ENCODE results near the gene NF1. TPM values are rescaled to one million over a fixed set of nuclear protein-coding genes. Genes with fewer than 3 reads are reported as not detected.
A peak's percentile ranks its signal among the peaks of the same experiment; 100 is the strongest.
"Not testable (repeated sequence)": the region's sequence is repeated elsewhere in the genome, so short reads cannot be mapped to it uniquely, and the experiment has no call there.

NF1 gene
- total RNA-seq (2014; rRNA removed; shearing (Covaris generic)), result 30.3 and 33.6 TPM in 2 replicates
- 15.2 and 29.9 TPM in 2 replicates for polyA plus RNA-seq (2014; cell fraction: nucleus; rRNA removed)

- peak; percentile 96 for DNase-seq (ENCODE audit: extremely low read depth, low read depth)
These were observed at the start of gene NF1 for GRCh38 chr17:31094600-31095235. Gene NF1, plus strand, starts transcription at chr17:31094977. Its CDS starts 333 bp downstream, at chr17:31095310.

- not testable (repeated sequence) for DNase-seq (ENCODE audit: extremely low read depth, low read depth)
These were observed 47.8 kb upstream of the NF1 start for GRCh38 chr17:31046856-31047425.

- no peak for DNase-seq (ENCODE audit: extremely low read depth, low read depth)
These were observed 46.6 kb upstream of the NF1 start for GRCh38 chr17:31048142-31048541.

- no peak for DNase-seq (ENCODE audit: extremely low read depth, low read depth)
These were observed 46.0 kb upstream of the NF1 start for GRCh38 chr17:31048780-31049179.

GRCh38 chr17:31050948-31051347 is 43.8 kb upstream of the NF1 start:
- DNase-seq (ENCODE audit: extremely low read depth, low read depth), result no peak

- DNase-seq (ENCODE audit: extremely low read depth, low read depth), result no peak
These were observed 43.3 kb upstream of the NF1 start for GRCh38 chr17:31051506-31051905.

GRCh38 chr17:31052187-31052889 is 42.4 kb upstream of the NF1 start:
- peak; percentile 17 for DNase-seq (ENCODE audit: extremely low read depth, low read depth)

GRCh38 chr17:31053071-31053470 is 41.7 kb upstream of the NF1 start:
- no peak for DNase-seq (ENCODE audit: extremely low read depth, low read depth)

GRCh38 chr17:31054761-31055160 is 40.0 kb upstream of the NF1 start:
- DNase-seq (ENCODE audit: extremely low read depth, low read depth), result no peak

- DNase-seq (ENCODE audit: extremely low read depth, low read depth), result no peak
These were observed 35.8 kb upstream of the NF1 start for GRCh38 chr17:31058976-31059375.

- DNase-seq (ENCODE audit: extremely low read depth, low read depth), result no peak
These were observed 33.8 kb upstream of the NF1 start for GRCh38 chr17:31060791-31061550.

GRCh38 chr17:31061678-31062077 is 33.1 kb upstream of the NF1 start:
- DNase-seq (ENCODE audit: extremely low read depth, low read depth), result no peak

GRCh38 chr17:31062346-31062745 is 32.4 kb upstream of the NF1 start:
- DNase-seq (ENCODE audit: extremely low read depth, low read depth), result no peak

- no peak for DNase-seq (ENCODE audit: extremely low read depth, low read depth)
These were observed 30.1 kb upstream of the NF1 start for GRCh38 chr17:31064707-31065106.

- DNase-seq (ENCODE audit: extremely low read depth, low read depth), result peak; percentile 45
These were observed 27.0 kb upstream of the NF1 start for GRCh38 chr17:31067691-31068184.

GRCh38 chr17:31068291-31068690 is 26.5 kb upstream of the NF1 start:
- peak; percentile 20 for DNase-seq (ENCODE audit: extremely low read depth, low read depth)

- DNase-seq (ENCODE audit: extremely low read depth, low read depth), result no peak
These were observed 22.6 kb upstream of the NF1 start for GRCh38 chr17:31072186-31072585.

- DNase-seq (ENCODE audit: extremely low read depth, low read depth), result no peak
These were observed 21.4 kb upstream of the NF1 start for GRCh38 chr17:31073411-31073810.

GRCh38 chr17:31074772-31075555 is 19.8 kb upstream of the NF1 start:
- DNase-seq (ENCODE audit: extremely low read depth, low read depth), result no peak

- DNase-seq (ENCODE audit: extremely low read depth, low read depth), result no peak
These were observed 16.5 kb upstream of the NF1 start for GRCh38 chr17:31078290-31078689.

Measured in NCI-H460 (cell line).